GM12891 (cell line): ENCODE results near the gene ST6GALNAC1.

Source experiments
- PAX5 ChIP-seq: IDR thresholded peaks from 2 replicates; pipeline ENCODE4 v1.6.1; 2011; ENCODE audit warnings: low read length, moderate library complexity, mild to moderate bottlenecking; ENCODE audit not compliant: insufficient read depth, severe bottlenecking
- POLR2A ChIP-seq: IDR thresholded peaks from 2 replicates; pipeline ENCODE4 v1.6.1; 2011; ENCODE audit warnings: low read depth, low read length, control low read depth
- POLR2AphosphoS5 ChIP-seq: IDR thresholded peaks from 2 replicates; pipeline ENCODE4 v1.6.1; 2011; ENCODE audit warnings: low read depth, low read length, control low read depth
- SPI1 ChIP-seq: IDR thresholded peaks from 2 replicates; pipeline ENCODE4 v1.6.1; 2011; ENCODE audit warnings: low read depth, low read length, control low read depth
- TAF1 ChIP-seq: IDR thresholded peaks from 2 replicates; pipeline ENCODE4 v1.6.1; 2011; ENCODE audit warnings: low read depth, low read length, control low read depth

GRCh38 chr17:76678330-76678729 is 34.8 kb upstream of the ST6GALNAC1 start:
- TF ChIP-seq POLR2A (no peak), POLR2AphosphoS5 (no peak), PAX5 (no peak), TAF1 (no peak), SPI1 (no peak)
